Activated naive CD8-positive, alpha-beta T cell treated with anti-CD3 and anti-CD28 coated beads, Interleukin-2, amount 50 U/mL, for 24 hours (primary cell): ENCODE measurements around the gene LMO7.
"Not testable (repeated sequence)": the region's sequence is repeated elsewhere in the genome, so short reads cannot be mapped to it uniquely, and the experiment has no call there.

Experiments
- ATAC-seq: fragments of 150-1000 bp; cut with Tn5 transposase; one replicate; pipeline ENCODE4 v1.10.0; 2021
- DNase-seq: peaks from one replicate; pipeline ENCODE4 v3.0.0; 2021
- H3K27ac Mint-ChIP-seq: one replicate; pipeline ENCODE4 v1.8.0; 2021; ENCODE audit warnings: mild to moderate bottlenecking, mixed read lengths
- H3K27me3 Mint-ChIP-seq: one replicate; pipeline ENCODE4 v1.8.0; 2021; ENCODE audit warnings: mixed read lengths
- H3K36me3 Mint-ChIP-seq: one replicate; pipeline ENCODE4 v1.8.0; 2021; ENCODE audit warnings: low read depth, mixed read lengths
- H3K4me1 Mint-ChIP-seq: one replicate; pipeline ENCODE4 v1.8.0; 2021; ENCODE audit warnings: mixed read lengths
- H3K4me3 Mint-ChIP-seq: one replicate; pipeline ENCODE4 v1.8.0; 2021; ENCODE audit warnings: mild to moderate bottlenecking, moderate library complexity, mixed read lengths
- H3K9me3 Mint-ChIP-seq: one replicate; pipeline ENCODE4 v1.8.0; 2021; ENCODE audit warnings: mixed read lengths

LMO7 gene

GRCh38 chr13:75774176-75774575, 138.0 kb downstream of the LMO7 start:
- H3K9me3 Mint-ChIP-seq = peaks cover 10% of the 10 kb centered on the region
- no peak overlapping the region for H3K4me3 Mint-ChIP-seq
- DNase-seq (no peak), ATAC-seq (no peak)
- H3K4me1 Mint-ChIP-seq = peaks cover 16% of the 10 kb centered on the region
- no peak overlapping the region for H3K27ac Mint-ChIP-seq
- H3K27me3 Mint-ChIP-seq = no peaks in the 10 kb centered on the region
- peaks cover 6% of the 10 kb centered on the region for H3K36me3 Mint-ChIP-seq

- DNase-seq (no peak), ATAC-seq (no peak)
- no peak overlapping the region for H3K27ac Mint-ChIP-seq
- H3K27me3 Mint-ChIP-seq = no peaks in the 10 kb centered on the region
- H3K4me3 Mint-ChIP-seq = no peak overlapping the region
- H3K36me3 Mint-ChIP-seq = peaks cover 14% of the 10 kb centered on the region
- H3K9me3 Mint-ChIP-seq = peaks cover 13% of the 10 kb centered on the region
- peaks cover 13% of the 10 kb centered on the region for H3K4me1 Mint-ChIP-seq
Measured at GRCh38 chr13:75776550-75776949, 140.4 kb downstream of the LMO7 start.

GRCh38 chr13:75779393-75779792, 143.3 kb downstream of the LMO7 start:
- Mint-ChIP-seq H3K4me1 (no peaks in the 10 kb centered on the region), H3K27ac (no peak overlapping the region)

GRCh38 chr13:75780103-75780502, 144.0 kb downstream of the LMO7 start:
- H3K27me3 Mint-ChIP-seq, DNase-seq, H3K4me1 Mint-ChIP-seq, H3K4me3 Mint-ChIP-seq, H3K9me3 Mint-ChIP-seq, ATAC-seq, H3K27ac Mint-ChIP-seq: not testable (repeated sequence)
- H3K36me3 Mint-ChIP-seq = peaks cover 17% of the 10 kb centered on the region

More at GRCh38 chr13:75779393-75779792, 143.3 kb downstream of the LMO7 start:
- Mint-ChIP-seq H3K36me3 (peaks cover 17% of the 10 kb centered on the region), H3K27me3 (no peaks in the 10 kb centered on the region), H3K9me3 (peaks cover 9% of the 10 kb centered on the region), H3K4me3 (no peak overlapping the region)
- DNase-seq = no peak
- ATAC-seq = no peak

- H3K27me3 Mint-ChIP-seq = no peaks in the 10 kb centered on the region
Measured at GRCh38 chr13:75782985-75783384, 146.9 kb downstream of the LMO7 start.

GRCh38 chr13:75784003-75784402, 147.9 kb downstream of the LMO7 start:
- H3K27ac Mint-ChIP-seq = no peak overlapping the region
- no peak for ATAC-seq

More at GRCh38 chr13:75782985-75783384, 146.9 kb downstream of the LMO7 start:
- ATAC-seq (no peak), DNase-seq (no peak)
- H3K4me3 Mint-ChIP-seq = no peak overlapping the region
- no peaks in the 10 kb centered on the region for H3K4me1 Mint-ChIP-seq
- H3K36me3 Mint-ChIP-seq = peaks cover 20% of the 10 kb centered on the region
- H3K27ac Mint-ChIP-seq = no peak overlapping the region
- H3K9me3 Mint-ChIP-seq = peaks cover 9% of the 10 kb centered on the region

GRCh38 chr13:75785130-75785529, 149.0 kb downstream of the LMO7 start:
- H3K27ac Mint-ChIP-seq = no peak overlapping the region
- ATAC-seq (no peak), DNase-seq (no peak)
- peaks cover 11% of the 10 kb centered on the region for H3K36me3 Mint-ChIP-seq
- no peaks in the 10 kb centered on the region for H3K27me3 Mint-ChIP-seq
- no peaks in the 10 kb centered on the region for H3K4me1 Mint-ChIP-seq
- peaks cover 4% of the 10 kb centered on the region for H3K9me3 Mint-ChIP-seq
- no peak overlapping the region for H3K4me3 Mint-ChIP-seq

More at GRCh38 chr13:75784003-75784402, 147.9 kb downstream of the LMO7 start:
- Mint-ChIP-seq H3K27me3 (no peaks in the 10 kb centered on the region), H3K9me3 (peaks cover 8% of the 10 kb centered on the region), H3K36me3 (peaks cover 16% of the 10 kb centered on the region), H3K4me1 (no peaks in the 10 kb centered on the region), H3K4me3 (no peak overlapping the region)
- DNase-seq = no peak

GRCh38 chr13:75787249-75787928, 151.3 kb downstream of the LMO7 start:
- ATAC-seq (no peak), DNase-seq (no peak)
- no peaks in the 10 kb centered on the region for H3K27me3 Mint-ChIP-seq
- H3K4me3 Mint-ChIP-seq = no peak overlapping the region
- H3K36me3 Mint-ChIP-seq = peaks cover 7% of the 10 kb centered on the region
- peaks cover 4% of the 10 kb centered on the region for H3K9me3 Mint-ChIP-seq
- H3K27ac Mint-ChIP-seq = no peak overlapping the region
- H3K4me1 Mint-ChIP-seq = no peaks in the 10 kb centered on the region

GRCh38 chr13:75788481-75788981, 152.4 kb downstream of the LMO7 start:
- no peak for ATAC-seq
- Mint-ChIP-seq H3K27me3 (no peaks in the 10 kb centered on the region), H3K4me3 (no peak overlapping the region), H3K9me3 (no peaks in the 10 kb centered on the region), H3K4me1 (no peaks in the 10 kb centered on the region), H3K27ac (no peak overlapping the region), H3K36me3 (peaks cover 4% of the 10 kb centered on the region)
- no peak for DNase-seq

GRCh38 chr13:75789451-75790197, 153.5 kb downstream of the LMO7 start:
- peaks cover 4% of the 10 kb centered on the region for H3K36me3 Mint-ChIP-seq
- DNase-seq (no peak), ATAC-seq (no peak)
- no peaks in the 10 kb centered on the region for H3K27me3 Mint-ChIP-seq
- no peaks in the 10 kb centered on the region for H3K9me3 Mint-ChIP-seq
- no peak overlapping the region for H3K27ac Mint-ChIP-seq
- no peak overlapping the region for H3K4me3 Mint-ChIP-seq
- H3K4me1 Mint-ChIP-seq = no peaks in the 10 kb centered on the region

GRCh38 chr13:75790198-75790970, 154.3 kb downstream of the LMO7 start:
- H3K27me3 Mint-ChIP-seq = no peaks in the 10 kb centered on the region
- H3K4me1 Mint-ChIP-seq = no peaks in the 10 kb centered on the region
- H3K27ac Mint-ChIP-seq = no peak overlapping the region
- DNase-seq (no peak), ATAC-seq (no peak)
- no peaks in the 10 kb centered on the region for H3K9me3 Mint-ChIP-seq
- no peak overlapping the region for H3K4me3 Mint-ChIP-seq
- peaks cover 4% of the 10 kb centered on the region for H3K36me3 Mint-ChIP-seq

- Mint-ChIP-seq H3K27me3 (no peaks in the 10 kb centered on the region), H3K4me3 (no peak overlapping the region), H3K27ac (no peak overlapping the region), H3K9me3 (no peaks in the 10 kb centered on the region), H3K4me1 (peaks cover under 1% of the 10 kb centered on the region), H3K36me3 (peaks cover 9% of the 10 kb centered on the region)
- ATAC-seq (no peak), DNase-seq (no peak)
Measured at GRCh38 chr13:75792526-75793187, 156.5 kb downstream of the LMO7 start.

- H3K4me3 Mint-ChIP-seq, H3K27me3 Mint-ChIP-seq, DNase-seq, H3K36me3 Mint-ChIP-seq, ATAC-seq, H3K9me3 Mint-ChIP-seq, H3K27ac Mint-ChIP-seq, H3K4me1 Mint-ChIP-seq: not testable (repeated sequence)
Measured at GRCh38 chr13:75793188-75793567, 157.0 kb downstream of the LMO7 start.

GRCh38 chr13:75794663-75795062, 158.5 kb downstream of the LMO7 start:
- H3K9me3 Mint-ChIP-seq = no peaks in the 10 kb centered on the region
- ATAC-seq (no peak), DNase-seq (no peak)
- no peaks in the 10 kb centered on the region for H3K27me3 Mint-ChIP-seq
- H3K36me3 Mint-ChIP-seq = peaks cover 9% of the 10 kb centered on the region
- H3K27ac Mint-ChIP-seq = no peak overlapping the region
- H3K4me3 Mint-ChIP-seq = no peak overlapping the region
- peaks cover 17% of the 10 kb centered on the region for H3K4me1 Mint-ChIP-seq
